H1 (cell line): Measurements from ENCODE around the gene ATP6V1B1. TPM values are rescaled to one million over a fixed set of nuclear protein-coding genes. Genes with fewer than 3 reads are reported as not detected.

Experiments
- CTCF ChIA-PET: fragments of 300-600 bp; sonication (Branson Sonifier 250); formaldehyde crosslinking; loops from one replicate; lab custom pipeline; 2021; ENCODE audit not compliant: partially characterized antibody; lab: Charles Lee
- POLR2A ChIA-PET: fragments of 300-600 bp; sonication (Branson Sonifier 250); formaldehyde crosslinking; loops from one replicate; lab custom pipeline; 2021; ENCODE audit warnings: inconsistent platforms; ENCODE audit not compliant: partially characterized antibody; lab: Charles Lee
- DNase-seq, 2 experiments: peaks; one replicate each; pipeline versions ENCODE4 v3.0.0 to v3.0.0-alpha.2; 2010 to 2022; ENCODE audit warnings: low spot score in 2 of 2, low read depth in 1 of 2, mixed read lengths in 1 of 2
- FAIRE-seq: peaks from 2 replicates; lab custom pipeline; 2011; peaks lifted over from hg19 to GRCh38; lab: Jason Lieb, UNC
- H2AFZ ChIP-seq: 2 replicates; pipeline ENCODE4 v1.8.1; 2012; ENCODE audit warnings: low read length, inconsistent platforms
- H2AK5ac ChIP-seq: 2 replicates; pipeline ENCODE4 v1.6.1; 2013; ENCODE audit warnings: low read depth, low read length
- H2BK120ac ChIP-seq: replicated peaks from 2 replicates; pipeline ENCODE3; 2013; ENCODE audit warnings: low read depth, low read length, inconsistent platforms
- H2BK12ac ChIP-seq: 2 replicates; pipeline ENCODE4 v1.6.1; 2013; ENCODE audit warnings: low read depth, low read length
- H2BK15ac ChIP-seq: 2 replicates; pipeline ENCODE4 v1.6.1; 2013; ENCODE audit warnings: low read length
- H2BK20ac ChIP-seq: 2 replicates; pipeline ENCODE4 v1.6.1; 2013; ENCODE audit warnings: low read length
- H2BK5ac ChIP-seq: 2 replicates; pipeline ENCODE4 v1.6.1; 2013; ENCODE audit warnings: low read depth, low read length
- H3K14ac ChIP-seq: 2 replicates; pipeline ENCODE4 v1.6.1; 2013; ENCODE audit warnings: inconsistent platforms; ENCODE audit not compliant: insufficient read length
- H3K18ac ChIP-seq: 2 replicates; pipeline ENCODE4 v1.6.1; 2013; ENCODE audit warnings: low read length; ENCODE audit errors: extremely low read depth
- H3K23ac ChIP-seq: 2 replicates; pipeline ENCODE4 v1.6.1; 2013; ENCODE audit warnings: inconsistent platforms; ENCODE audit not compliant: insufficient read length
- H3K23me2 ChIP-seq: 2 replicates; pipeline ENCODE4 v1.6.1; 2013; ENCODE audit warnings: low read depth, low read length
- H3K27ac ChIP-seq: 2 replicates; pipeline ENCODE4 v1.6.1; 2011; ENCODE audit warnings: low read depth, low read length, inconsistent platforms
- H3K27me3 ChIP-seq, 4 experiments: replicated peaks in 1 of 4; 1 replicate in 1 of 4; 2 replicates in 3 of 4; pipeline versions ENCODE4 v1.6.1 to v1.8.1; 2011 to 2013; ENCODE audit warnings: low read length in 3 of 4, mild to moderate bottlenecking in 3 of 4, inconsistent platforms in 2 of 4, mixed read lengths in 2 of 4, moderate library complexity in 1 of 4; ENCODE audit not compliant: control insufficient read depth in 3 of 4, insufficient read depth in 3 of 4; ENCODE audit errors: extremely low read depth in 1 of 4
- H3K36me3 ChIP-seq, 4 experiments: 2 replicates each; pipeline versions ENCODE4 v1.6.1 to v1.8.1; 2011 to 2013; ENCODE audit warnings: mild to moderate bottlenecking in 4 of 4, low read length in 3 of 4, moderate library complexity in 2 of 4, control low read depth in 1 of 4, inconsistent platforms in 1 of 4; ENCODE audit not compliant: insufficient read depth in 4 of 4, control insufficient read depth in 2 of 4
- H3K4ac ChIP-seq: replicated peaks from 2 replicates; pipeline ENCODE3; 2013; ENCODE audit warnings: low read length, low read depth, mixed read lengths, inconsistent platforms; ENCODE audit not compliant: insufficient read length
- H3K4me1 ChIP-seq, 4 experiments: replicated peaks in 1 of 4; 1 replicate in 1 of 4; 2 replicates in 3 of 4; pipeline versions ENCODE4 v1.6.1 to v1.8.1; 2011 to 2013; ENCODE audit warnings: low read length in 3 of 4, inconsistent platforms in 2 of 4, mixed read lengths in 1 of 4; ENCODE audit not compliant: insufficient read depth in 4 of 4, control insufficient read depth in 3 of 4
- H3K4me2 ChIP-seq, 2 experiments: 2 replicates each; pipeline versions ENCODE4 v1.6.1 to v1.8.1; 2011 to 2013; ENCODE audit warnings: low read depth in 2 of 2, low read length in 2 of 2, control low read depth in 1 of 2, inconsistent platforms in 1 of 2, mild to moderate bottlenecking in 1 of 2; ENCODE audit not compliant: insufficient read depth in 1 of 2
- H3K4me3 ChIP-seq, 4 experiments: fragments of 200-600, 300-600 bp in 1 of 4; sonication (generic), shearing (Covaris generic), sonication (Bioruptor Twin) in 1 of 4; 2 replicates each; pipeline versions ENCODE4 v1.5.1 to v1.8.1; 2011 to 2016; ENCODE audit warnings: low read length in 4 of 4, low read depth in 3 of 4, control low read depth in 2 of 4, inconsistent platforms in 2 of 4, mild to moderate bottlenecking in 2 of 4, mixed read lengths in 1 of 4, moderate library complexity in 1 of 4; ENCODE audit not compliant: insufficient read depth in 2 of 4; ENCODE audit errors: extremely low read depth in 1 of 4
- H3K56ac ChIP-seq: replicated peaks from 2 replicates; pipeline ENCODE3; 2013; ENCODE audit warnings: low read depth, mild to moderate bottlenecking, mixed read lengths, low read length, inconsistent platforms; ENCODE audit not compliant: insufficient read length
- H3K79me1 ChIP-seq: 2 replicates; pipeline ENCODE4 v1.6.1; 2013; ENCODE audit warnings: low read depth, low read length, control low read depth
- H3K79me2 ChIP-seq, 2 experiments: 2 replicates each; pipeline versions ENCODE4 v1.6.1 to v1.8.1; 2012 to 2013; ENCODE audit warnings: low read length in 2 of 2, mild to moderate bottlenecking in 2 of 2, inconsistent platforms in 1 of 2; ENCODE audit not compliant: insufficient read depth in 2 of 2, control insufficient read depth in 1 of 2
- H3K9ac ChIP-seq, 4 experiments: replicated peaks in 1 of 4; 1 replicate in 1 of 4; 2 replicates in 3 of 4; pipeline versions ENCODE4 v1.6.1 to v1.8.1; 2011 to 2013; ENCODE audit warnings: low read depth in 3 of 4, low read length in 3 of 4, control low read depth in 2 of 4, mild to moderate bottlenecking in 2 of 4, moderate library complexity in 2 of 4, inconsistent platforms in 1 of 4; ENCODE audit errors: extremely low read depth in 1 of 4
- H3K9me3 ChIP-seq, 2 experiments: 2 replicates each; pipeline versions ENCODE4 v1.6.1 to v1.8.1; 2012 to 2013; ENCODE audit warnings: mild to moderate bottlenecking in 2 of 2, moderate library complexity in 2 of 2, control low read depth in 1 of 2, inconsistent platforms in 1 of 2, low read depth in 1 of 2, low read length in 1 of 2, mixed read lengths in 1 of 2; ENCODE audit not compliant: insufficient read depth in 2 of 2
- H4K20me1 ChIP-seq, 2 experiments: replicated peaks in 1 of 2; 2 replicates each; pipeline versions ENCODE3 to v1.8.1; 2011 to 2013; ENCODE audit warnings: inconsistent platforms in 2 of 2, low read length in 2 of 2, mild to moderate bottlenecking in 1 of 2; ENCODE audit not compliant: insufficient read depth in 2 of 2, control insufficient read depth in 1 of 2
- H4K5ac ChIP-seq: 2 replicates; pipeline ENCODE4 v1.6.1; 2013; ENCODE audit warnings: low read length, low read depth, mixed read lengths, inconsistent platforms; ENCODE audit not compliant: insufficient read length
- H4K8ac ChIP-seq: 2 replicates; pipeline ENCODE4 v1.8.0; 2013; ENCODE audit warnings: mild to moderate bottlenecking, moderate library complexity, low read length, inconsistent platforms; ENCODE audit not compliant: insufficient read depth; ENCODE audit errors: extremely low read depth
- H4K91ac ChIP-seq: replicated peaks from 2 replicates; pipeline ENCODE3; 2013; ENCODE audit warnings: low read length, mixed read lengths, inconsistent platforms; ENCODE audit not compliant: insufficient read length
- EZH2 ChIP-seq: fragments of 200-600 bp; sonication (generic); IDR thresholded peaks from 2 replicates; pipeline ENCODE4 v1.7.1; 2012; ENCODE audit warnings: low read depth, mild to moderate bottlenecking, moderate library complexity, low read length, inconsistent platforms; ENCODE audit not compliant: severe bottlenecking
- WGBS, 2 experiments: shearing (Covaris generic) in 1 of 2; methylation state at CpG; one replicate each; pipeline versions ENCODE4 v1.1.6 to v1.1.7; 2013 to 2015; ENCODE audit warnings: low lambda C conversion rate in 2 of 2, mixed read lengths in 2 of 2, inconsistent platforms in 1 of 2, low coverage in 1 of 2, missing lambda C conversion rate in 1 of 2; ENCODE audit not compliant: insufficient replicate concordance in 2 of 2, insufficient coverage in 1 of 2, insufficient read length in 1 of 2; ENCODE audit errors: extremely low coverage in 1 of 2, missing lambda C conversion rate in 1 of 2; 5-methylcytosine and 5-hydroxymethylcytosine counted together
- polyA plus RNA-seq, 7 experiments: library from polyadenylated mRNA; depleted of rRNA in 3 of 7; stranded (reverse) in 5 of 7; unstranded in 2 of 7; fragments of >200 nt in 5 of 7; fragments of 200-250 nt in 2 of 7; gene quantifications; 1 replicate in 5 of 7; 2 replicates in 1 of 7; 4 replicates in 1 of 7; pipeline versions ENCODE4 v1.2.1 to v1.2.3, GENCODE V29; 2011 to 2013; ENCODE audit warnings: missing spikeins in 2 of 7, mixed read lengths in 2 of 7
- total RNA-seq: library from RNA; stranded (reverse); fragmentation: NEBNext Ultra II Directional; extraction: Animal tissue kit (Norgen Biotek cat#: 25700); gene quantifications from 2 replicates; pipeline ENCODE4 v1.2.1, GENCODE V29; 2021

Gene ATP6V1B1
- total and polyA plus RNA-seq, 2 of the 8 experiments (the other 6 are each of a cell fraction or from before 2014, with no cell fraction given) = not detected

DNA sequence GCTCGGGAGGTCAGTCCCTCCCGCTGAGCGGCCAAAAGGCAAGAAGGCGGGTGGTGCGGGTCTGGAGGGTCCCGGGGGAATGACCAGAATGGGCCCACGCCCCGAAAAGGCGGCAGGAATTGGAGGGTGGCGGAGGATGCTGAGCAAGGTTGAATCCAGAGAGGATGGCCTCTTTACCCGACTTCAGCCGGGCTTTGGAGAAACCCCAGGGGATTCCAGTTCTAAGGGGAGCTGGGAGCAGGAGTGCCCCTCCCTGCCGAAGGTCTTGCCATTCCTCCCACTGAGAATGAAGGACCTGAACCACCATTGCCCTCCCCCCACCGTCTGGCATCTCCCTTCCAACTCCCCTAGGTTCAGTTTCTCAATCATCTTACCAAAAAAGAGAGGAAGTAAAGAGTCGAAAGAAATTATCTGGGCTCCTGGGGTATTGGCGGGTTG is 38.9 kb upstream of the ATP6V1B1 start:
- Histone ChIP-seq H3K18ac (no peak overlapping the region), H3K4me2 (peak overlapping the region; percentile 20 to 21; a peak in 1 of 4 replicates), H3K23me2 (peaks cover 16% of the 10 kb centered on the region), H3K14ac (no peak overlapping the region), H3K56ac (no peak overlapping the region), H4K5ac (no peak overlapping the region), H2BK15ac (no peak overlapping the region), H3K4me1 (peaks cover 0 to 28% (median 21%) of the 10 kb centered on the region in 4 experiments; a peak in 6 of 7 replicates), H4K20me1 (peaks cover 7 to 36% of the 10 kb centered on the region in 2 experiments), H2AK5ac (no peak overlapping the region), H2BK120ac (no peak overlapping the region), H3K4me3 (peak overlapping the region in 1 of 4 experiments; percentile 20; a peak in 1 of 8 replicates), H3K9ac (no peak overlapping the region), H2BK12ac (no peak overlapping the region; the same call in 1 of the 2 replicates), H4K91ac (no peak overlapping the region), H2BK5ac (no peak overlapping the region), H2BK20ac (no peak overlapping the region), H3K9me3 (no peaks in the 10 kb centered on the region), H3K23ac (no peak overlapping the region), H3K79me2 (no peaks in the 10 kb centered on the region), H3K79me1 (no peaks in the 10 kb centered on the region), H2AFZ (no peak overlapping the region), H3K36me3 (no peaks in the 10 kb centered on the region), H4K8ac (no peak overlapping the region), H3K4ac (no peak overlapping the region), H3K27me3 (peaks cover 98 to 99% (median 99%) of the 10 kb centered on the region in 4 experiments), H3K27ac (no peak overlapping the region)
- FAIRE-seq = no peak
- ChIA-PET POLR2A (interaction anchor here (1.1 kb wide), 1 partner anchor 16 kb away, joined by 3 read pairs; no protein-coding TSS in a partner anchor), CTCF (interaction anchor here (1.0 to 7.3 kb wide), 9 partner anchors 8 to 63 kb away, joined by 3 to 79 read pairs (median 8); no protein-coding TSS in a partner anchor)
- 7% methylated on average over 16 of the region's 16 CpGs; no CpG with 5 or more reads in 1 of the 2 experiments for WGBS, 2 experiments
- DNase-seq = no peak
- peak; percentile 93 for TF ChIP-seq EZH2
